GM18951 (cell line): ENCODE measurements around the gene CAPN5.

Source experiments
- POLR2A ChIP-seq: IDR thresholded peaks from 4 replicates; pipeline ENCODE4 v1.6.1; 2011; ENCODE audit warnings: mild to moderate bottlenecking; ENCODE audit not compliant: insufficient read length, insufficient read depth; ENCODE audit errors: extremely low read depth
- in situ Hi-C: fragments of 300-500 bp; cut with MboI; formaldehyde crosslinking; loops from one replicate; pipeline ENCODE4 v1.12.0; 2022; ENCODE audit warnings: low sequenced_read_pairs, mixed read lengths, inconsistent platforms; ENCODE audit not compliant: unreplicated experiment

CAPN5 gene

GRCh38 chr11:77149716-77150392, 83.1 kb downstream of the CAPN5 start:
- no peak for TF ChIP-seq POLR2A
- in situ Hi-C loops = no loop called here

- in situ Hi-C loops = no loop called here
- TF ChIP-seq POLR2A = no peak
Observed at GRCh38 chr11:77150836-77151235, 84.1 kb downstream of the CAPN5 start.

GRCh38 chr11:77151804-77152509, 85.2 kb downstream of the CAPN5 start:
- in situ Hi-C loops = no loop called here
- TF ChIP-seq POLR2A = no peak

GRCh38 chr11:77152846-77153245, 86.1 kb downstream of the CAPN5 start:
- in situ Hi-C loops = no loop called here
- TF ChIP-seq POLR2A = no peak

- TF ChIP-seq POLR2A = no peak
Observed at GRCh38 chr11:77153276-77154185, 86.8 kb downstream of the CAPN5 start.

GRCh38 chr11:77154381-77155081, 87.8 kb downstream of the CAPN5 start:
- in situ Hi-C loops = no loop called here
- no peak for TF ChIP-seq POLR2A

More at GRCh38 chr11:77153276-77154185, 86.8 kb downstream of the CAPN5 start:
- in situ Hi-C loops = no loop called here

- in situ Hi-C loops = no loop called here
- no peak for TF ChIP-seq POLR2A
Observed at GRCh38 chr11:77155082-77155475, 88.3 kb downstream of the CAPN5 start.

GRCh38 chr11:77155556-77156130, 88.9 kb downstream of the CAPN5 start:
- TF ChIP-seq POLR2A = no peak
- in situ Hi-C loops = no loop called here

GRCh38 chr11:77156396-77157195, 89.8 kb downstream of the CAPN5 start:
- in situ Hi-C loops = no loop called here
- no peak for TF ChIP-seq POLR2A

GRCh38 chr11:77158041-77158695, 91.4 kb downstream of the CAPN5 start:
- no peak for TF ChIP-seq POLR2A
- in situ Hi-C loops = no loop called here

GRCh38 chr11:77159219-77159936, 92.6 kb downstream of the CAPN5 start:
- in situ Hi-C loops = no loop called here
- TF ChIP-seq POLR2A = no peak
